Activated naive CD8-positive, alpha-beta T cell (primary cell): ENCODE data around the gene SNX25.
"Not testable (repeated sequence)": the region's sequence is repeated elsewhere in the genome, so short reads cannot be mapped to it uniquely, and the experiment has no call there.

Experiments used
- H3K27ac Mint-ChIP-seq: one replicate; pipeline ENCODE4 v1.8.0; 2021; ENCODE audit warnings: mixed read lengths
- H3K27me3 Mint-ChIP-seq: one replicate; pipeline ENCODE4 v1.8.0; 2021; ENCODE audit warnings: mixed read lengths
- H3K36me3 Mint-ChIP-seq: one replicate; pipeline ENCODE4 v1.8.0; 2021; ENCODE audit warnings: mixed read lengths
- H3K4me1 Mint-ChIP-seq: one replicate; pipeline ENCODE4 v1.8.0; 2021; ENCODE audit warnings: low read depth, mixed read lengths
- H3K4me3 Mint-ChIP-seq: one replicate; pipeline ENCODE4 v1.8.0; 2021; ENCODE audit warnings: mild to moderate bottlenecking, mixed read lengths
- H3K9me3 Mint-ChIP-seq: one replicate; pipeline ENCODE4 v1.8.0; 2021; ENCODE audit warnings: low read depth, mixed read lengths

The SNX25 gene

DNA sequence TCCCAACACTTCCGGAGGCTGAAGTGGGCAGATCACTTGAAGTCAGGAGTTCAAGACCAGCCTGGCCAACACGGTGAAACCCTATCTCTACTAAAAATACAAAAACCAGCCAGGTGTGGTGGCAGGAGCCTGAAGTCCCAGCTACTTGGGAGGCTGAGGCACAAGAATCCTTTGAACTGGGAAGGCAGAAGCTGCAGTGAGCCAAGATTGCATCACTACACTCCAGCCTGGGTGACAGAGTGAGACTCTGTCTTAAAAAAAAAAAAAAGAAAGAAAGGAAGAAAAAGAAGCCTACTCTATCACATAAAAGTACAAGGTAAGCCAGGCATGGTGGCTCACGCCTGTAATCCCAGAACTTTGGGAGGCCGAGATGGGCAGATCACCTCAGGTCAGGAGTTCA, 11.2 kb upstream of the SNX25 start:
- not testable (repeated sequence) for H3K27ac Mint-ChIP-seq, H3K4me3 Mint-ChIP-seq, H3K9me3 Mint-ChIP-seq, H3K36me3 Mint-ChIP-seq, H3K27me3 Mint-ChIP-seq
- H3K4me1 Mint-ChIP-seq, result peaks cover 38% of the 10 kb centered on the region

DNA sequence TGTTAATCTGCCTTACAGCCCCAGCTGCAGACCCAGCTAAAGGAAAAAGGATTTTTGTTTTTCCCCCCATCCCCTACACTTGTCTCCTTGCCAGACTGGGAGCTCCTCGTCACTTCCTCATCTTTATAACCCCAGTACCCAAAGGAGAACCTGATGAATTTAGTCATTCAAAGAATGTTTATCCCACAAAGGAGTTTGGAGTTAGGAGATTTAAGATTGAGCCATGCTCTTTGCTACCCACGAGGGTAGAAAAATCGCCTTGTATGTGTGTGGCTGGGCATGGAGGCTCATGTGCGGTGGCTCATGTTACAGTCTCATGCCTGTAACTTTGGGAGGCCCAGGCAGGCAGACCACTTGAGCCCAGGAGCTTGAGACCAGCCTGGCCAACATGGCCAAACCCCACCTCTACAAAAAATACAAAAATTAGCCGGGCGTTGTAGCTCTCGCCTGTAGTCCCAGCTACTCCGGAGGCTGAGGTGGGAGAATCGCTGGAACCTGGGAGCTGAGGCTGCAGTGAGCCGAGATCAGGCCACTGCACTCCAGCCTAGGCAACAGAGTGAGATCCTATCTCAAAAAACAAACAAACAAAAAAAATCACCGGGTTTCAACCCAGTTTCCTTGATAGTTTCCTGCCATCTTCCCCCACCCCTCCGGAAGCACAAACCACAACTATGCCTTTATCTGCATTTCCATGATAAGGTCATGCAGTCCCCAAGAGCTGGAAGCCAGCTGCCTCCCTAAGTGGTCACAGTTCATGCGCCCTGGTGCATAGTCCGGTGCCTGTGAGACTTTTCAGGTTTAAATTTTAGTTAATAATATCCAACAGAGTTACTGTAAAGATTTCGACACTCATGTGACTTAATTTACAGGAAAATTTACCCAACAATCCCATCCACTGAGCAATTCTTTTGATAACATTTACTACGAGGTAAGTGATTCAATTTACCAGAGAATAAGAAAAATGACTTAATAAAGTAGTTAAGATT, 7.1 kb upstream of the SNX25 start:
- H3K27ac Mint-ChIP-seq, result peak overlapping the region; percentile 99
- peak overlapping the region; percentile 95 for H3K4me3 Mint-ChIP-seq
- H3K4me1 Mint-ChIP-seq, result peaks cover 42% of the 10 kb centered on the region
- no peaks in the 10 kb centered on the region for H3K27me3 Mint-ChIP-seq
- H3K9me3 Mint-ChIP-seq, result no peaks in the 10 kb centered on the region
- H3K36me3 Mint-ChIP-seq, result no peaks in the 10 kb centered on the region

DNA sequence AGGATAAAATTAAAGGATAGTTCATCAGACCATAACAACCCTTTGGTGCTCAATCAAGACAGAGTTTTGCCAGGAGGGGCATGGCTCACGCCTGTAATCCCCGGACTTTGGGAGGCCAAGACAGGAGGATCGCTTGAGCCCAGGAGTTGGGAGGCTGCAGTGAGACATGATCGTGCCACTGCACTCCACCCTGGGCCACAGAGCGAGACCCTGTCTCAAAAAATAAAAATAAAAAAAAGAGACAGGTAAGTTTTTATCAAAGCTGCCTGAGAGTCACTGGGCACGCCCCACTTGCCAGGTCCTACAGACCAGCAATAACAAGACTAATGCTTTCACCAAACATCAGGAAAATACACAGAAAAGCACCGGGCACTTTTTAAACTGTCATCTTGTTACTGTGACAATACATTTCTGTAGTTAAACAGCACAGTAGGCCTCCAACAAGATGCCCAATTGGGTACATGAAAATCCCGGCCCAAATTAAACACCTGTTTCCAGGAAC, 6.4 kb upstream of the SNX25 start:
- no peaks in the 10 kb centered on the region for H3K9me3 Mint-ChIP-seq
- peak overlapping the region; percentile 99 for H3K27ac Mint-ChIP-seq
- peak overlapping the region; percentile 95 for H3K4me3 Mint-ChIP-seq
- H3K36me3 Mint-ChIP-seq, result no peaks in the 10 kb centered on the region
- H3K4me1 Mint-ChIP-seq, result peaks cover 39% of the 10 kb centered on the region
- no peaks in the 10 kb centered on the region for H3K27me3 Mint-ChIP-seq

DNA sequence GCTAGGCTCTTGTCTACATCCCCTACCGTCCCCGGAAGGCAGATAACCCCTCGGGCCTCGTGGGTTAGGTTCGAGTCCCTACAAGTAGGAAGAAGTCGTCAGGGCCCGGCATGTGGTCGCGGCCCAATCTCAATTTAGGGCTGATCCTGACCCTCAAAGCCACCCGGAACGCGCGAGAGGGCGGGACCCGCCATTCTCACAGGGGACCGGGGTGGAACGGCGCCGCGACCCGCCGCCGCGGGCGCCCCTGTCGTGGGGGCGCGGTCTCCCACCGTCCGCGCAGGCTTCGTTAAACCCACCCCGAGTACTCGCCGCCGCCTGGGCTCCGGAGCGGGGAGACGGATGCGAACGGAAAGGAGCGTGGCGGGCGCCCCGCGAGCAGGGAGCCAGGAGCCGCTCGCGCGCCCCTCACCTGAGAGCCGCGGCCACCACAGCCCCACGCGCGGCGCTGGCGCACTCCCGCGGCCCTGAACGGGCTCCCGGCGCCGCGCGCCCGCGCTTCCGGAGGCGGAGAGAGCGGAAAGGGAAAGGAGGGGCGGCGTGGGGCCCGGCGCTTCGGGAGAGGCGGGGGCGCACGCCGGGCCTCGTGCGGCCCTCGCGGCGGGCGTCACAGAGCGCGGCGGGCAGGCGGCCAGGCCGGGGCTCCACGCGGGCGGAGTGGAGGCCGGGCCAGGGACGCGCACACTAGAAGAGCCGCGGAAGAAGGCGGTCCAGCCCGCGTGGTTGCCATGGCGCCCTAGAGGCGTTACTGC, 5.7 kb upstream of the SNX25 start, which contains the start of gene CFAP97:
TSS of gene CFAP97 (minus strand) at position 515 of the 752 bp plus-strand sequence. CDS start 12,804 bp downstream, outside the sequence.
- H3K9me3 Mint-ChIP-seq, result no peaks in the 10 kb centered on the region

DNA sequence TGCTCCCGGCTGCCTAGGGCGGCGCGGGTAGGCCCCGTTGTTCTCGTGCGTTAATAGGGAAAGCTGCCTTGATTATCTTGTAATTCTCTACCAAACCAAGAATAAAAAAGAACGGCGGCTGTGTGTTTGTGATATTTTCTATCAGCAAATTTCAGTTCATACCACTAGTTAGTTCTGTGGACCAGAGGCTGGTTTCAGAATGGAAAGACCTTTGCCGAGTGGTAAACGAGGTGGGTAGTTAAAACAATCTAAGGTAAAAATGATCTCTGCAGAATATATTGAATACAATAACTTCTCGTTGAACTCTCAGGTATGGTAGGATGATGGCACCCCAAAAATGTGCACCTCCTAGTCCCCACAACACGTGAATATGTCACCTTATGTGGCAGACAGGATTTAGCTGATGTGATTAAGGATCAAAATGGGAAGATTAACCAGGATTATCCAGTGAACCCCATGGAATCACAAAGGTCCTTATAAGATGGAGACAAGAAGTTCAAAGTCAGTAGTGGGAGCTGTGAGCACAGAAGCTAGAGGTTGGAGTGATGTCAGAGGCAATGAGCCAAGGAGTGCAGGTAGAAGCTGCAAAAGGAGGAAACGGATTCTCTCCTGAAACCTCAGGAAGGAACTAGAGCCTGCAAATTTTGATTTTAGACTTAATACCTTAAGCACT, 5.0 kb upstream of the SNX25 start:
- peak overlapping the region; percentile 87 for H3K27ac Mint-ChIP-seq
- no peaks in the 10 kb centered on the region for H3K27me3 Mint-ChIP-seq
- peak overlapping the region; percentile 88 for H3K4me3 Mint-ChIP-seq
- H3K36me3 Mint-ChIP-seq, result no peaks in the 10 kb centered on the region
- H3K4me1 Mint-ChIP-seq, result peaks cover 45% of the 10 kb centered on the region
- H3K9me3 Mint-ChIP-seq, result no peaks in the 10 kb centered on the region

More for the DNA sequence above, 5.7 kb upstream of the SNX25 start, which contains the start of gene CFAP97:
- Mint-ChIP-seq H3K4me1 (peaks cover 39% of the 10 kb centered on the region), H3K27ac (peak within 1 kb of the TSS; percentile 99), H3K36me3 (no peaks in the 10 kb centered on the region), H3K27me3 (no peaks in the 10 kb centered on the region), H3K4me3 (peak within 1 kb of the TSS; percentile 95)

DNA sequence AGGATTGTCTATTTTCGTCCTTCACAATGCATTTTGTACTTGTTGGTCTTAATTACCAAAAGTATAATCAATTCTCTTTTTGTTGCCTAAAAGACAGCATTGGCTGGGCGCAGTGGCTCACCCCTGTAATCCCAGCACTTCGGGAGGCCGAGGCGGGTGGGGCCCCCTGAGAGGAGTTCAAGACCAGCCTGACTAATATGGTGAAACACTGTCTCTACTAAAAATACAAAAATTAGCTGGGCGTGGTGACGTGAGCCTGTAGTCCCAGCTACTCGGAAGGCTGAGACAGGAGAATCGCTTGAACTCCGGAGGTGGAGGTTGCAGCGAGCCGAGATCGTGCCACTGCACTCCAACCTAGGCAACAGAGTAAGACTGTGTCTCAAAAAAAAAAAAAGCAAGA, 4.3 kb upstream of the SNX25 start:
- peak overlapping the region; percentile 87 for H3K27ac Mint-ChIP-seq
- not testable (repeated sequence) for H3K36me3 Mint-ChIP-seq, H3K27me3 Mint-ChIP-seq, H3K9me3 Mint-ChIP-seq
- H3K4me3 Mint-ChIP-seq, result peak overlapping the region; percentile 88
- H3K4me1 Mint-ChIP-seq, result peaks cover 41% of the 10 kb centered on the region

DNA sequence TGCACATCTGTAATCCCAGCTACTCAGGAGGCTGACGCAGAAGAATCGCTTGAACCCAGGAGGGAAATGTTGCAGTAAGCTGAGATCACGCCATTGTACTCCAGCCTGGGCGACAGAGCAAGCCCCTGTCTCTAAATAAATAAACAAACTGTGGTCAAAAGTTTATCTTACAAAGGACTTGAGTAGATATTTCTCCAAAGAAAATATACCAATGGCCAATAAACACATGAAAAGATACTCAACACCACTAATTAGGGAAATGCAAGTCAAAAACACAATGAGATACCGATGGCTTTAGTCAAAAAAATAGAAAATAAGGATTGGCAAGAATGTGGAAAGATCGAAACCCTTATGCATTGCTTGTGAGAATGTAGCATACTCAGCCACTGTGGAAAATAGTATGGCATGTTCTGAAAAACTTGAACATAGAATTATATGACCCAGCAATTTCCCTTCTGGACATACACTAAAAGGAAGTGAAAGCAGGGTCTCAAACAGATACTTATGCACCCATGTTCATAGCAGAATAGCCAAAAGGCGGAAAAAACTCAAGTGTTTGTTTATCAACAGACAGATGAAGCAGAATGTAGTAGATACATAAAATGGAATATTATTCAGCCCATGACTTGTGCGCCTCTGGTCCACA, 3.6 kb upstream of the SNX25 start:
- H3K9me3 Mint-ChIP-seq, result no peaks in the 10 kb centered on the region
- H3K27ac Mint-ChIP-seq, result no peak overlapping the region
- peaks cover 44% of the 10 kb centered on the region for H3K4me1 Mint-ChIP-seq
- no peak overlapping the region for H3K4me3 Mint-ChIP-seq
- no peaks in the 10 kb centered on the region for H3K27me3 Mint-ChIP-seq
- no peaks in the 10 kb centered on the region for H3K36me3 Mint-ChIP-seq

DNA sequence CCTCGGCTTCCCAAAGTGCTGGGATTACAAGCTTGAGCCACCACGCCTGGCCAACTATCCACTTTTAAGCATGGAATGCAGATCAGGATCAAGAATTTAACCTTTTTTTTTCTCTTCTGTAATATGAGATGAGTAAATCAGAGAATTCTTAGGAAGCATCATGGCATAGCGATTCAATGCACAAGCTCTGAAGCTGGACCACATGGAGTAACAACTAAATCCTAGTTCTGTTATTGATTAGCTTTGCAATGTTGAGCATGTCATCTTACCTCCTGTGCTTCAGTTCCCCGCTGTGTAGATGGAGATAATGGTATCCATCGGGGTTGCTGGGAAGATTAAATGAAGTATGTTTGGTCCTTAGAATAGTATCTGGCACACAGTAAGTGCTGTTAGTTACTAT, 1.9 kb upstream of the SNX25 start:
- no peaks in the 10 kb centered on the region for H3K36me3 Mint-ChIP-seq
- H3K27ac Mint-ChIP-seq, result no peak overlapping the region
- H3K9me3 Mint-ChIP-seq, result no peaks in the 10 kb centered on the region
- no peaks in the 10 kb centered on the region for H3K27me3 Mint-ChIP-seq
- peaks cover 41% of the 10 kb centered on the region for H3K4me1 Mint-ChIP-seq
- no peak overlapping the region for H3K4me3 Mint-ChIP-seq

DNA sequence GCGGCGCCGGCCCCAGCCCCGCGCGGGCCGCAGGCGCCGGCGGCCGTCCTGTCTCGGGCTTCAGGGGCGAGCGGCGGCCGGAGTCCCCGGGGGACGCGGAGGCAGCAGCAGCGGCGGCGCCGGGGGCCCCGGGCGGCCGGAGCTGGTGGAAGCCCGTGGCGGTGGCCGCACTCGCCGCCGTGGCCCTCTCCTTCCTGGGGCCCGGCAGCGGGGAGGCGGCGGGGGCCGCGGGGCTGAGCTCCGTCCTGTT, 379 bp downstream of the SNX25 start:
- H3K4me3 Mint-ChIP-seq, result not testable (repeated sequence)

DNA sequence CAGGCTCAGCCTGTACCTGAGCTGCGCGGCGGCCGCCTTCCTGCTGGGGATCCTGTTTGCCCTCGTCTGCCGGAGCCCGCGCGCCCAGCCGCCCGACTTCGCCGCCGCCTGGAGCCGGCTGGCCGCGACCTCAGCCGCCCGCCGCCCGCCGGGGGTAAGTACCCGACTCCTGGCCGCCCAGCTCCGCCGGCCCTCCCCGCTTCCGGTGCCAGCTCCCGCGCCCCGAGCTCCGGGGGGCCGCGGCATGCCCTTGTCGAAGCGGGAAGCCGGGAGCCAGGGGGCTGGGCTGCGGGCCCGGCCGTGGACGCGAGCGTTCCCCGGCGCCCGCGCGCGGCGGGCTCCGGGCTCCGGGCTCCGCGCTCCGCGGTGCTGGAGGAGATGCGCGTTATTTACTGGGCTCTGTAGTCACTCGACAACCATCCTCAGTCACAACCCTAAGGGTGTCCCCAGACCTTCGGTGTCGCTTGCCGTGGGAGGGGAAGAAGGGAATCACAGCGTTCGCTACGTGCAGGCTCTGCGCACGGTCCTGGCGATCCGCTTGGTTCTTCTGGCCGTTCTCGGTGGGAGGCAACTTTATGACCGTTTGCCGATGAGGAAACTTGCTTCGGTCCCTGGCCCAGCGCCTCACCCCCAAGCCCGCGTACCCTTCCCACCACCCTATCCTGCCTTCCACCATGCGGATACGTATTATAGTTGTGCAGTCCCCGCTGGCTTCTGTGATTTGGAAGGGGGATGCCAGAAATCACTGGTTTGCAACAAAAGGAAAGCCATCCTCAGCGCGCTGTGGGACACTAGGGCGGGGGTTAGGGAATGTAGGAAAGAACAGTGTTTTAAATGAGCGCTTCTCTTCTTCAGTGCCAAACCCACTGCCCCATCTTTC, 944 bp downstream of the SNX25 start:
- Mint-ChIP-seq H3K9me3 (no peaks in the 10 kb centered on the region), H3K36me3 (no peaks in the 10 kb centered on the region), H3K4me3 (peak overlapping the region; percentile 91), H3K27ac (peak overlapping the region; percentile 64), H3K4me1 (peaks cover 30% of the 10 kb centered on the region), H3K27me3 (no peaks in the 10 kb centered on the region)

More for the DNA sequence above, 379 bp downstream of the SNX25 start:
- not testable (repeated sequence) for H3K27ac Mint-ChIP-seq, H3K27me3 Mint-ChIP-seq, H3K9me3 Mint-ChIP-seq, H3K36me3 Mint-ChIP-seq
- H3K4me1 Mint-ChIP-seq, result peaks cover 33% of the 10 kb centered on the region

DNA sequence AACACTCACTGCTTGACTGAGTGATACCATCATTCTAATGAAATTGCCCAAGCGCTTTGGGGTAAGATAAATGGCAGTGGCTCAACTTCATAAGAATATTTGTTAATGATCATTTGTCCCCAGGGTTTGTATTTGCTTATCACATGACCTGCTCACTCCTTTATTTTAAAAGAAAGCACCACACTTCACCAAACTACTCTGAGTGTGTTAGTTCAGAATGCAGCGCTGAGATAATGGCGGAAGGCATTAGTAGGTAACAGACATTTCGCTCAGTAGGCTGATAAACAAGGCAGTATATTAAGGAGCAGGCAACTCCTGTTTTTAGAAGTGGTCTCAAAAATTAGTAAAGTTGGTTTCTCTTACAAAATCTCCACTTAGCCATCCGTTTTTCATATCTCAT, 1.6 kb downstream of the SNX25 start:
- Mint-ChIP-seq H3K9me3 (no peaks in the 10 kb centered on the region), H3K4me3 (peak overlapping the region; percentile 91), H3K27me3 (no peaks in the 10 kb centered on the region), H3K27ac (peak overlapping the region; percentile 23), H3K36me3 (no peaks in the 10 kb centered on the region), H3K4me1 (peaks cover 28% of the 10 kb centered on the region)

DNA sequence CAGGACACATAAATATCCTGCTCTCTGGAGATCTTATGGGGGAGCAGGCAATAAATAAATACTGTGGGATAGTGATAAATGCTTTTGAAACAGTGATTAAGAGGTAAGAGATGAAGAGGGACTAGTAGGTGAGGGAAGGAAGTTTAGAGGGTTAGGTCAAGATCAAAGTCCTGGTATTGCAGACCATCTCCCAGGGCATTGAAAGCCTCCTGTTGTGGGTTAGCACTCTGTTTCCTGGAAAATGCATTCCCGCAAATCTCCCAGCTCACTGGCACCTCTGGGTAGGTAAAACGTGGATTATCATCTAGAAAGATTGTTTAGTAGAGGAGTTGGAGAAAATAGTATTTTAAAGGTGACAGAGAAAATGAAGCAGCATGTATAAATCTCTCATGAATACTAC, 2.2 kb downstream of the SNX25 start:
- Mint-ChIP-seq H3K27ac (no peak overlapping the region), H3K27me3 (no peaks in the 10 kb centered on the region), H3K9me3 (no peaks in the 10 kb centered on the region), H3K36me3 (no peaks in the 10 kb centered on the region), H3K4me1 (peaks cover 30% of the 10 kb centered on the region), H3K4me3 (peak overlapping the region; percentile 91)

DNA sequence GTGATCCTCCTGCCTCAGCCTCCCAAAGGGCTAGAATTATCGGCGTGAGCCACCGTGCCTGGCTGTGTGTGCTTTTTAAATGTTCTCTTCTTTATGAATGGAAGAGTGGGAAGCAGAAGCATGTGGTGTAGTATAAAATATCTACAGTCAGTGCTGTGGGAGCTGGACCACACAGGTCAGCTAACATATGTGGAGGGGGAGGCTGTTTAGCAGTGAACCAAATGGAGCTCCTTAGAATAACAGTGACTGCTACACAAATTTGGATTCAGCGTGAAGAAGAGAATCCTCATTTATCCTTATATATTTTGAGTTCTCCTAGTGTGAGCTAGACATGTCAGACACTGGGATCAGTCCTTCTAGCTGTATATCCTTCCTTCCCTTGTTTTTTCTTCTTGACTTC, 3.2 kb downstream of the SNX25 start:
- H3K36me3 Mint-ChIP-seq, result no peaks in the 10 kb centered on the region

DNA sequence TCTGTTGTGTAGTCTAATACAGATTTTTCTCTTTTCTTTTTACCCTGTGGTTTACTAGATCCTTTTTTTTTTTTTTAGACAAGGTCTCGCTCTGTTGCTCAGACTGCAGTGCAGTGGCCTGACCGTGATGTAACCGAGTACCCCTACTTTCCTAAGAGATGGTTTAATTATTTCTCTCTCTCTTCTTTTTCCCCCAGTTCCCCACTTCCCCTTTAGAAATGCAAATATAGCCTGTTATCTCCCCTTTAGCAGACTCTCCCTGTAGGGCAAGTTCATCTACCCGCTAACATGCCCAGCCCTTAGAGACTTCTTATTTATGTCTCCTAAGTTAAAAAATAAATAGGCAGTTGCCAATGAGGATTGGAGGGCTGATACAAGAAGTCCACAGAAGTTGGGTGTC, 4.5 kb downstream of the SNX25 start:
- Mint-ChIP-seq H3K4me3 (no peak overlapping the region), H3K27me3 (no peaks in the 10 kb centered on the region), H3K9me3 (no peaks in the 10 kb centered on the region), H3K36me3 (no peaks in the 10 kb centered on the region), H3K27ac (no peak overlapping the region), H3K4me1 (peaks cover 33% of the 10 kb centered on the region)

More for the DNA sequence above, 3.2 kb downstream of the SNX25 start:
- peaks cover 33% of the 10 kb centered on the region for H3K4me1 Mint-ChIP-seq
- no peak overlapping the region for H3K27ac Mint-ChIP-seq
- H3K9me3 Mint-ChIP-seq, result no peaks in the 10 kb centered on the region
- H3K4me3 Mint-ChIP-seq, result no peak overlapping the region
- H3K27me3 Mint-ChIP-seq, result no peaks in the 10 kb centered on the region
